WTC11 (cell line): ENCODE measurements around the gene OTUD1. TPM values are rescaled to one million over a fixed set of nuclear protein-coding genes. Genes with fewer than 3 reads are reported as not detected.
A peak's percentile ranks its signal among the peaks of the same experiment; 100 is the strongest.

Experiments used
- CBFB ChIP-seq: sonication (generic); formaldehyde crosslinking; IDR thresholded peaks from 2 replicates; pipeline ENCODE4 v1.8.1; 2022; ENCODE audit warnings: mild to moderate bottlenecking, low read depth, missing genetic modification reagents
- CREB1 ChIP-seq: sonication (generic); formaldehyde crosslinking; IDR thresholded peaks from 2 replicates; pipeline ENCODE4 v1.8.0; 2023; ENCODE audit warnings: mild to moderate bottlenecking, missing genetic modification reagents
- FOXP1 ChIP-seq: sonication (generic); formaldehyde crosslinking; IDR thresholded peaks from 2 replicates; pipeline ENCODE4 v1.8.0; 2022; ENCODE audit warnings: missing genetic modification reagents, mild to moderate bottlenecking, moderate library complexity, borderline replicate concordance
- GRHL2 ChIP-seq: fragments of 250-450 bp; sonication (Bioruptor Pico); IDR thresholded peaks from 2 replicates; pipeline ENCODE4 v1.8.0; 2022; ENCODE audit warnings: mild to moderate bottlenecking, moderate library complexity; ENCODE audit not compliant: insufficient replicate concordance, severe bottlenecking
- GTF2I ChIP-seq: fragments of 250-450 bp; sonication (Bioruptor Pico); conservative IDR thresholded peaks from 2 replicates; pipeline ENCODE4 v1.4.0; 2021; ENCODE audit warnings: mild to moderate bottlenecking
- JAZF1 ChIP-seq: fragments of 250-450 bp; sonication (Bioruptor Pico); IDR thresholded peaks from 2 replicates; pipeline ENCODE4 v1.9.0; 2021; ENCODE audit warnings: moderate library complexity, mild to moderate bottlenecking, inconsistent platforms
- MXD4 ChIP-seq: fragments of 250-450 bp; sonication (Bioruptor Pico); IDR thresholded peaks from 2 replicates; pipeline ENCODE4 v1.8.0; 2021; ENCODE audit warnings: mild to moderate bottlenecking, moderate library complexity, borderline replicate concordance
- NFATC4 ChIP-seq: fragments of 250-450 bp; sonication (Bioruptor Pico); IDR thresholded peaks from 2 replicates; pipeline ENCODE4 v1.9.0; 2021; ENCODE audit warnings: mild to moderate bottlenecking
- NR1H2 ChIP-seq: sonication (generic); formaldehyde crosslinking; IDR thresholded peaks from 2 replicates; pipeline ENCODE4 v1.9.0; 2021; ENCODE audit warnings: mild to moderate bottlenecking, moderate library complexity, missing genetic modification reagents
- NR3C1 ChIP-seq: sonication (generic); formaldehyde crosslinking; conservative IDR thresholded peaks from 2 replicates; pipeline ENCODE4 v1.8.1; 2023; ENCODE audit warnings: low read depth, mild to moderate bottlenecking, missing genetic modification reagents
- RORB ChIP-seq: fragments of 250-450 bp; sonication (Bioruptor Pico); IDR thresholded peaks from 2 replicates; pipeline ENCODE4 v1.9.0; 2021; ENCODE audit warnings: mild to moderate bottlenecking
- USF1 ChIP-seq: sonication (generic); formaldehyde crosslinking; IDR thresholded peaks from 2 replicates; pipeline ENCODE4 v1.8.0; 2022; ENCODE audit warnings: mild to moderate bottlenecking, missing genetic modification reagents
- ZNF138 ChIP-seq: sonication (generic); formaldehyde crosslinking; conservative IDR thresholded peaks from 2 replicates; pipeline ENCODE4 v1.8.1; 2022; ENCODE audit warnings: mild to moderate bottlenecking, moderate library complexity, missing genetic modification reagents
- ZNF219 ChIP-seq: sonication (generic); formaldehyde crosslinking; IDR thresholded peaks from 2 replicates; pipeline ENCODE4 v1.8.0; 2023; ENCODE audit warnings: missing genetic modification reagents, mild to moderate bottlenecking, borderline replicate concordance
- ZNF232 ChIP-seq: sonication (generic); formaldehyde crosslinking; IDR thresholded peaks from 2 replicates; pipeline ENCODE4 v1.8.0; 2022; ENCODE audit warnings: mild to moderate bottlenecking, missing genetic modification reagents
- ZNF423 ChIP-seq: fragments of 250-450 bp; sonication (Bioruptor Pico); IDR thresholded peaks from 2 replicates; pipeline ENCODE4 v2.1.2; 2022; ENCODE audit warnings: mild to moderate bottlenecking, moderate library complexity
- ZNF671 ChIP-seq: fragments of 250-450 bp; sonication (Bioruptor Pico); IDR thresholded peaks from 2 replicates; pipeline ENCODE4 v1.8.0; 2021; ENCODE audit warnings: mild to moderate bottlenecking
- total RNA-seq: library from RNA; stranded (reverse); gene quantifications from 3 replicates; pipeline ENCODE4 v1.2.3, GENCODE V29; 2021
- TF ChIP-seq, protein P1 (sequence below): sonication (generic); formaldehyde crosslinking; IDR thresholded peaks from 2 replicates; pipeline ENCODE4 v1.8.1; 2023; ENCODE audit warnings: mild to moderate bottlenecking, moderate library complexity, missing genetic modification reagents
- TF ChIP-seq, protein P2 (sequence below): sonication (generic); formaldehyde crosslinking; IDR thresholded peaks from 2 replicates; pipeline ENCODE4 v1.8.0; 2023; ENCODE audit warnings: mild to moderate bottlenecking, missing genetic modification reagents
- TF ChIP-seq, protein P3 (sequence below): sonication (generic); formaldehyde crosslinking; IDR thresholded peaks from 2 replicates; pipeline ENCODE4 v1.8.0; 2023; ENCODE audit warnings: missing genetic modification reagents
- TF ChIP-seq, protein P4 (sequence below): fragments of 250-450 bp; sonication (Bioruptor Pico); IDR thresholded peaks from 2 replicates; pipeline ENCODE4 v1.9.0; 2021; ENCODE audit warnings: mild to moderate bottlenecking, borderline replicate concordance
- TF ChIP-seq, protein P5 (sequence below): sonication (generic); formaldehyde crosslinking; IDR thresholded peaks from 2 replicates; pipeline ENCODE4 v1.8.0; 2023; ENCODE audit warnings: missing genetic modification reagents, mild to moderate bottlenecking, borderline replicate concordance
- TF ChIP-seq, protein P6 (sequence below): fragments of 250-450 bp; sonication (Bioruptor Pico); IDR thresholded peaks from 2 replicates; pipeline ENCODE4 v1.9.0; 2021; ENCODE audit warnings: moderate library complexity, mild to moderate bottlenecking, inconsistent platforms, borderline replicate concordance

The OTUD1 gene
- total RNA-seq, 1 experiment from 2014 or later = 9.0 TPM

- TF ChIP-seq ZNF671 (CRISPR knock-in tag) = no peak
- TF ChIP-seq, protein P1, sequence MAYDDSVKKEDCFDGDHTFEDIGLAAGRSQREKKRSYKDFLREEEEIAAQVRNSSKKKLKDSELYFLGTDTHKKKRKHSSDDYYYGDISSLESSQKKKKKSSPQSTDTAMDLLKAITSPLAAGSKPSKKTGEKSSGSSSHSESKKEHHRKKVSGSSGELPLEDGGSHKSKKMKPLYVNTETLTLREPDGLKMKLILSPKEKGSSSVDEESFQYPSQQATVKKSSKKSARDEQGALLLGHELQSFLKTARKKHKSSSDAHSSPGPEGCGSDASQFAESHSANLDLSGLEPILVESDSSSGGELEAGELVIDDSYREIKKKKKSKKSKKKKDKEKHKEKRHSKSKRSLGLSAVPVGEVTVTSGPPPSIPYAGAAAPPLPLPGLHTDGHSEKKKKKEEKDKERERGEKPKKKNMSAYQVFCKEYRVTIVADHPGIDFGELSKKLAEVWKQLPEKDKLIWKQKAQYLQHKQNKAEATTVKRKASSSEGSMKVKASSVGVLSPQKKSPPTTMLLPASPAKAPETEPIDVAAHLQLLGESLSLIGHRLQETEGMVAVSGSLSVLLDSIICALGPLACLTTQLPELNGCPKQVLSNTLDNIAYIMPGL (CRISPR knock-in tag) = no peak
- TF ChIP-seq GRHL2 (CRISPR knock-in tag) = no peak
- no peak for TF ChIP-seq JAZF1
- TF ChIP-seq, protein P2, sequence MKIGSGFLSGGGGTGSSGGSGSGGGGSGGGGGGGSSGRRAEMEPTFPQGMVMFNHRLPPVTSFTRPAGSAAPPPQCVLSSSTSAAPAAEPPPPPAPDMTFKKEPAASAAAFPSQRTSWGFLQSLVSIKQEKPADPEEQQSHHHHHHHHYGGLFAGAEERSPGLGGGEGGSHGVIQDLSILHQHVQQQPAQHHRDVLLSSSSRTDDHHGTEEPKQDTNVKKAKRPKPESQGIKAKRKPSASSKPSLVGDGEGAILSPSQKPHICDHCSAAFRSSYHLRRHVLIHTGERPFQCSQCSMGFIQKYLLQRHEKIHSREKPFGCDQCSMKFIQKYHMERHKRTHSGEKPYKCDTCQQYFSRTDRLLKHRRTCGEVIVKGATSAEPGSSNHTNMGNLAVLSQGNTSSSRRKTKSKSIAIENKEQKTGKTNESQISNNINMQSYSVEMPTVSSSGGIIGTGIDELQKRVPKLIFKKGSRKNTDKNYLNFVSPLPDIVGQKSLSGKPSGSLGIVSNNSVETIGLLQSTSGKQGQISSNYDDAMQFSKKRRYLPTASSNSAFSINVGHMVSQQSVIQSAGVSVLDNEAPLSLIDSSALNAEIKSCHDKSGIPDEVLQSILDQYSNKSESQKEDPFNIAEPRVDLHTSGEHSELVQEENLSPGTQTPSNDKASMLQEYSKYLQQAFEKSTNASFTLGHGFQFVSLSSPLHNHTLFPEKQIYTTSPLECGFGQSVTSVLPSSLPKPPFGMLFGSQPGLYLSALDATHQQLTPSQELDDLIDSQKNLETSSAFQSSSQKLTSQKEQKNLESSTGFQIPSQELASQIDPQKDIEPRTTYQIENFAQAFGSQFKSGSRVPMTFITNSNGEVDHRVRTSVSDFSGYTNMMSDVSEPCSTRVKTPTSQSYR (CRISPR knock-in tag) = no peak
- TF ChIP-seq, protein P3, sequence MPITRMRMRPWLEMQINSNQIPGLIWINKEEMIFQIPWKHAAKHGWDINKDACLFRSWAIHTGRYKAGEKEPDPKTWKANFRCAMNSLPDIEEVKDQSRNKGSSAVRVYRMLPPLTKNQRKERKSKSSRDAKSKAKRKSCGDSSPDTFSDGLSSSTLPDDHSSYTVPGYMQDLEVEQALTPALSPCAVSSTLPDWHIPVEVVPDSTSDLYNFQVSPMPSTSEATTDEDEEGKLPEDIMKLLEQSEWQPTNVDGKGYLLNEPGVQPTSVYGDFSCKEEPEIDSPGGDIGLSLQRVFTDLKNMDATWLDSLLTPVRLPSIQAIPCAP = no peak
- 0 out of 2 replicates have a peak, but pooled peaks have one; percentile 23 for TF ChIP-seq CBFB (CRISPR knock-in tag)
- TF ChIP-seq GTF2I (CRISPR knock-in tag) = no peak
- TF ChIP-seq, protein P4, sequence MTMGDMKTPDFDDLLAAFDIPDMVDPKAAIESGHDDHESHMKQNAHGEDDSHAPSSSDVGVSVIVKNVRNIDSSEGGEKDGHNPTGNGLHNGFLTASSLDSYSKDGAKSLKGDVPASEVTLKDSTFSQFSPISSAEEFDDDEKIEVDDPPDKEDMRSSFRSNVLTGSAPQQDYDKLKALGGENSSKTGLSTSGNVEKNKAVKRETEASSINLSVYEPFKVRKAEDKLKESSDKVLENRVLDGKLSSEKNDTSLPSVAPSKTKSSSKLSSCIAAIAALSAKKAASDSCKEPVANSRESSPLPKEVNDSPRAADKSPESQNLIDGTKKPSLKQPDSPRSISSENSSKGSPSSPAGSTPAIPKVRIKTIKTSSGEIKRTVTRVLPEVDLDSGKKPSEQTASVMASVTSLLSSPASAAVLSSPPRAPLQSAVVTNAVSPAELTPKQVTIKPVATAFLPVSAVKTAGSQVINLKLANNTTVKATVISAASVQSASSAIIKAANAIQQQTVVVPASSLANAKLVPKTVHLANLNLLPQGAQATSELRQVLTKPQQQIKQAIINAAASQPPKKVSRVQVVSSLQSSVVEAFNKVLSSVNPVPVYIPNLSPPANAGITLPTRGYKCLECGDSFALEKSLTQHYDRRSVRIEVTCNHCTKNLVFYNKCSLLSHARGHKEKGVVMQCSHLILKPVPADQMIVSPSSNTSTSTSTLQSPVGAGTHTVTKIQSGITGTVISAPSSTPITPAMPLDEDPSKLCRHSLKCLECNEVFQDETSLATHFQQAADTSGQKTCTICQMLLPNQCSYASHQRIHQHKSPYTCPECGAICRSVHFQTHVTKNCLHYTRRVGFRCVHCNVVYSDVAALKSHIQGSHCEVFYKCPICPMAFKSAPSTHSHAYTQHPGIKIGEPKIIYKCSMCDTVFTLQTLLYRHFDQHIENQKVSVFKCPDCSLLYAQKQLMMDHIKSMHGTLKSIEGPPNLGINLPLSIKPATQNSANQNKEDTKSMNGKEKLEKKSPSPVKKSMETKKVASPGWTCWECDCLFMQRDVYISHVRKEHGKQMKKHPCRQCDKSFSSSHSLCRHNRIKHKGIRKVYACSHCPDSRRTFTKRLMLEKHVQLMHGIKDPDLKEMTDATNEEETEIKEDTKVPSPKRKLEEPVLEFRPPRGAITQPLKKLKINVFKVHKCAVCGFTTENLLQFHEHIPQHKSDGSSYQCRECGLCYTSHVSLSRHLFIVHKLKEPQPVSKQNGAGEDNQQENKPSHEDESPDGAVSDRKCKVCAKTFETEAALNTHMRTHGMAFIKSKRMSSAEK (CRISPR knock-in tag) = no peak
- no peak for TF ChIP-seq NR1H2
- TF ChIP-seq ZNF232 (CRISPR knock-in tag) = no peak
- no peak for TF ChIP-seq RORB (CRISPR knock-in tag)
- TF ChIP-seq ZNF138 (CRISPR knock-in tag) = no peak
- TF ChIP-seq NR3C1 (CRISPR knock-in tag) = no peak
- no peak for TF ChIP-seq ZNF423 (CRISPR knock-in tag)
- TF ChIP-seq CREB1 (CRISPR knock-in tag) = no peak
- peak; percentile 87 for TF ChIP-seq USF1
- TF ChIP-seq, protein P5, sequence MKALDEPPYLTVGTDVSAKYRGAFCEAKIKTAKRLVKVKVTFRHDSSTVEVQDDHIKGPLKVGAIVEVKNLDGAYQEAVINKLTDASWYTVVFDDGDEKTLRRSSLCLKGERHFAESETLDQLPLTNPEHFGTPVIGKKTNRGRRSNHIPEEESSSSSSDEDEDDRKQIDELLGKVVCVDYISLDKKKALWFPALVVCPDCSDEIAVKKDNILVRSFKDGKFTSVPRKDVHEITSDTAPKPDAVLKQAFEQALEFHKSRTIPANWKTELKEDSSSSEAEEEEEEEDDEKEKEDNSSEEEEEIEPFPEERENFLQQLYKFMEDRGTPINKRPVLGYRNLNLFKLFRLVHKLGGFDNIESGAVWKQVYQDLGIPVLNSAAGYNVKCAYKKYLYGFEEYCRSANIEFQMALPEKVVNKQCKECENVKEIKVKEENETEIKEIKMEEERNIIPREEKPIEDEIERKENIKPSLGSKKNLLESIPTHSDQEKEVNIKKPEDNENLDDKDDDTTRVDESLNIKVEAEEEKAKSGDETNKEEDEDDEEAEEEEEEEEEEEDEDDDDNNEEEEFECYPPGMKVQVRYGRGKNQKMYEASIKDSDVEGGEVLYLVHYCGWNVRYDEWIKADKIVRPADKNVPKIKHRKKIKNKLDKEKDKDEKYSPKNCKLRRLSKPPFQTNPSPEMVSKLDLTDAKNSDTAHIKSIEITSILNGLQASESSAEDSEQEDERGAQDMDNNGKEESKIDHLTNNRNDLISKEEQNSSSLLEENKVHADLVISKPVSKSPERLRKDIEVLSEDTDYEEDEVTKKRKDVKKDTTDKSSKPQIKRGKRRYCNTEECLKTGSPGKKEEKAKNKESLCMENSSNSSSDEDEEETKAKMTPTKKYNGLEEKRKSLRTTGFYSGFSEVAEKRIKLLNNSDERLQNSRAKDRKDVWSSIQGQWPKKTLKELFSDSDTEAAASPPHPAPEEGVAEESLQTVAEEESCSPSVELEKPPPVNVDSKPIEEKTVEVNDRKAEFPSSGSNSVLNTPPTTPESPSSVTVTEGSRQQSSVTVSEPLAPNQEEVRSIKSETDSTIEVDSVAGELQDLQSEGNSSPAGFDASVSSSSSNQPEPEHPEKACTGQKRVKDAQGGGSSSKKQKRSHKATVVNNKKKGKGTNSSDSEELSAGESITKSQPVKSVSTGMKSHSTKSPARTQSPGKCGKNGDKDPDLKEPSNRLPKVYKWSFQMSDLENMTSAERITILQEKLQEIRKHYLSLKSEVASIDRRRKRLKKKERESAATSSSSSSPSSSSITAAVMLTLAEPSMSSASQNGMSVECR (CRISPR knock-in tag) = no peak
- TF ChIP-seq, protein P6, sequence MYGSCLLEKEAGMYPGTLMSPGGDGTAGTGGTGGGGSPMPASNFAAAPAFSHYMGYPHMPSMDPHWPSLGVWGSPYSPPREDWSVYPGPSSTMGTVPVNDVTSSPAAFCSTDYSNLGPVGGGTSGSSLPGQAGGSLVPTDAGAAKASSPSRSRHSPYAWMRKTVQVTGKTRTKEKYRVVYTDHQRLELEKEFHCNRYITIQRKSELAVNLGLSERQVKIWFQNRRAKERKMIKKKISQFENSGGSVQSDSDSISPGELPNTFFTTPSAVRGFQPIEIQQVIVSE (CRISPR knock-in tag) = no peak
- TF ChIP-seq FOXP1 (CRISPR knock-in tag) = no peak
- no peak for TF ChIP-seq NFATC4 (CRISPR knock-in tag)
- TF ChIP-seq ZNF219 (CRISPR knock-in tag) = 0 out of 2 replicates have a peak, but pooled peaks have one; percentile 42
- TF ChIP-seq MXD4 = 0 out of 2 replicates have a peak, but pooled peaks have one; percentile 56
These were observed at the start of gene OTUD1 (continued) for GRCh38 chr10:23438547-23439451.
